ENCODE results near the gene PRKAG1.

PRKAG1 gene

GRCh38 chr12:48981757-48982157, 36.8 kb downstream of the PRKAG1 start:
- DNase-seq (ENCODE audit: low spot score): no peak

GRCh38 chr12:48980953-48981756, 37.4 kb downstream of the PRKAG1 start:
- DNase-seq (ENCODE audit: low spot score): no peak

- DNase-seq (ENCODE audit: low spot score): no peak
Measured at GRCh38 chr12:48980389-48980952, 38.1 kb downstream of the PRKAG1 start.

DNA sequence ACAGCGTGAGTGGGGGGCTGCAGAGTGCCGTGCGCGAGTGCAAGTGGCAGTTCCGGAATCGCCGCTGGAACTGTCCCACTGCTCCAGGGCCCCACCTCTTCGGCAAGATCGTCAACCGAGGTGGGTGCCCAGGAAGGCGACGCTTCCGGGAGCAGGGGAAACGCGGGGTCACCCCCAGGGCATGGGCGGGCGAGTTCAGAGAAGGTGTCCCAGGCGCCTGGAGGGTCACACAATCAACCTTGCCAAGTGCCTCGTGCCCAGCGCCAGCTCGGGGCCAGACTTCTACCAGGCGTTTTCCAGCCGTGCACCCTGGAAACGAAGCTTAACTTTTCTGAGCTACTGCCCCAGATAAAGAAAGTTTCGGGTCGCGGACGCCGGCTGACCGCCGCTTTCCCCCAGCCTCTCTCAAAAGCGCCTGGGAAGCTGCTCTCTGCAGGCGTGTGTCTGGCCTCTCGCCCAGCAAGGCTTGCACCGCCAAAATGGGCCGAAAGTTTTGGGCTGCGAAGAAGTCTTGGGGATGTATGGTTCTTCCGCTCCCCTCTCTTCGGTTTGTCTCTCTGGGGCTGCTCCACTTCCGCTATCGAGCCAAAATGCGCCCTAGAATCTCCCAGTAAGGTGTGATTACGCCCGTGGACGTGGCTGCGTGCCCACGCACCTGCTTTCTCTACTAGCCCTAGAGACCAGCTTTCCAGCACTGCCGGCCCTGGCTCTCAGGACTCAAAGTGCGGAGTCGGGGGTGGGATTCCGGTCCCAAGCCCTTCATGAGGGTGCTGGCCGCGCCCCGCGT, 38.8 kb downstream of the PRKAG1 start:
- no peak for DNase-seq (ENCODE audit: low spot score)

DNA sequence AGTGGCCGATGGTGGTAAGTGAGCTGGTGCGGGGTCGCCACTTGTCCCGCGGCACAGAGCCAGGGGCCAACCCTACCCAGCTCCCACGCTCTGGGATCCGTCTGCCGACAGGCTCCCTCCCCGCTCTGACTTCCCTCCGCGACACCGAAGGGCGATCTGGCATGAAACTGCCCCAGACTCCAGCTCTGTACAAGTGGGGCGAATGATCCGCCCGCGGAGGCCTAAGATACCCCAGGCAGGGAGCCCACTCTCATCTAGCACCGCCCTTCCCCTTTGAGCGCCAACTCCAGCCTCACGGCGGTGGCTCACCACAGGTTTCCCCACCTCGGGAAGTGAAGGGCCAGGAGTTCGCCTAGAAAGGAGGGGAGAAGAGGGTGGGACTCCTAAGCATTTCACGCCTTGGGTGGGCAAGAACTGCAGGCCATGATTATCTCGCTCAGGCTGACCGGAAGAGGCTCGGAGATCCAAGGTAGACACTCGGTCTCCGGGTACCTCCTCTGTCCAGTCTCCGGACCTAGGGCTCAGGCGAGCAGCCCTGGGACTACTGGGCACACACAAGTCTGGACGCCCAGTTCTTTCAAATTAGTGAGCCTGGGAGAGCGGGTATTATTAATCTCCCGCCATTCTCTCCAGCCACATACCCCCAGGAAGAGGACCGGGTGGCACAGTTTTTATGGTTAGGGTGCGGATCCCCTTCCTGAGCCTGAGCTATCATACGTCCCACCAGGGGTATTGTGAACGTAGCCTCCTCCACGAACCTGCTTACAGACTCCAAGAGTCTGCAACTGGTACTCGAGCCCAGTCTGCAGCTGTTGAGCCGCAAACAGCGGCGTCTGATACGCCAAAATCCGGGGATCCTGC, 39.6 kb downstream of the PRKAG1 start:
- no peak for DNase-seq (ENCODE audit: low spot score)

- no peak for DNase-seq (ENCODE audit: low spot score)
Measured at GRCh38 chr12:48978291-48978740, 40.3 kb downstream of the PRKAG1 start, which contains the start of gene WNT1. WNT1 (plus strand) TSS chr12:48978322; CDS start chr12:48978651, 329 bp downstream.

DNA sequence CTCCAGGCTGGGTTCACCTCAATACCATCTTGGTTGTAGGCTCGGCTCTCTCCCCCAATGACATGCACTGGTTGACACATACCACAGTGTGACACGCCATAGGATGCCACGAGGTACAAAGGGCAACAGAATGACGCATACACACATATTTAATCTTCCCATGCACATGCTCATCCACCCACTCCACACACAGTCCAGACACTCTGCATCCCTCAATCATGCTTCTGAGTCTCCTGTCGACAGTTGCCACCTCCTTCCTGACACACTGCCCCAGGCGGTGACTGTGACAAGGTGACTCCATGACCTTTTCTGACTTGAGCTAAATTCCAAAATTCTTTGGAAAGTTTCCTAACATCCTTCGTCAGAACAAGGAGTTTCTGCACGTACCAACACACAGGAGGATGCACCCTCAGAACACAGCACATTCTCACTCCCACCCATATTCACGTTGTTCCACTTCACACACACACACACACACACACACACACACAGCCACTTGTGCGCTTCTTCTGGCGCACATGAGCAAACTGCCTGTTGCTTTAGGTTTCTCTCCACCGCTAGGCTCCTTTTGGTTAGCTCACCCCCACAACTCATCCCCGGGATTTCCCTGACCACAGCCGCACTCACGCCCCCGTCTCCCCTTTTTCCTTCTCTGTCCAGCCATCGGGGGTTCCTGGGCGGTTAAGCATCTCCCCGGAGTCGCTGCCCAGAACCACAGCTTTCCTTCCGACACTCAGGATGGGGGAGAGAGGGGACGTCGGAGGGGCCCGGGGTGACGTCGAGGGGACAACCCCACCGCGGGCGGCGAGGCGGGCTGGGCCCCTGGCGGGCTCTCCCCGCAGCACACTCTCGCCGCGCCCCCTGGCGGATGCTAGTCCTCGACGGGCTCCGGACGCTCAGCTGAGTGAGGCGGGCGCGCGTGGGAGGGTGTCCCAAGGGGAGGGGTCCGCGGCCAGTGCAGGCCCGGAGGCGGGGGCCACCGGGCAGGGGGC, 41.0 kb downstream of the PRKAG1 start:
- no peak for DNase-seq (ENCODE audit: low spot score)

- DNase-seq (ENCODE audit: low spot score): no peak
Measured at GRCh38 chr12:48973941-48974673, 44.5 kb downstream of the PRKAG1 start.

GRCh38 chr12:48973531-48973930, 45.0 kb downstream of the PRKAG1 start:
- no peak for DNase-seq (ENCODE audit: low spot score)

DNA sequence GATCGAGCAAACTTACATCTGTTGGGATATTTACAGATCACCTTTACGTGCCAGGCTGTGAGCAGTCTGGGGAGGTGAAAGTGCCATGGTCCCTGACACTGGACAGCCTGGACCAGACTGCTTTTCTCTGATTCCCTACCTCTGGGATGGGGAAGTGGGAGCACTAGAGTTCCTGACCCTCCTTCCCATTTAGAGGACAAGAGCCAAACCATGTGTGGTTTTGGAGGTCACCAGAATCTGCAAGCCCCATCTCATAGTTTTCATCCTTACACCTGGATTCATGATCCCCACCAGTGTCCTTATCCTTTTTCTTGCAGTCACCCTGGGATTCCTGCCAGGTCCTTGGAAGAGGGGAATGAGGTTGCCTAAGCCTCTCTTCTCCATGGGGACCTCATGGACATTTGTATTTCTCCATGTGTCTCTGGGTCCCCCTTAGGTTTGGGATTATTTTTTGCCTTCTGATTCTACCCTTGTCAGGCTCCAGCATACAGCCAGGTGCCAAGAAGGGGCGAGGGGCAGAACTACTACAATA, 45.6 kb downstream of the PRKAG1 start:
- DNase-seq (ENCODE audit: low spot score): no peak

- no peak for DNase-seq (ENCODE audit: low spot score)
Measured at GRCh38 chr12:48972213-48972951, 46.2 kb downstream of the PRKAG1 start.

- no peak for DNase-seq (ENCODE audit: low spot score)
Measured at GRCh38 chr12:48970702-48971334, 47.8 kb downstream of the PRKAG1 start.

GRCh38 chr12:48969833-48970701, 48.5 kb downstream of the PRKAG1 start:
- DNase-seq (ENCODE audit: low spot score): no peak

DNA sequence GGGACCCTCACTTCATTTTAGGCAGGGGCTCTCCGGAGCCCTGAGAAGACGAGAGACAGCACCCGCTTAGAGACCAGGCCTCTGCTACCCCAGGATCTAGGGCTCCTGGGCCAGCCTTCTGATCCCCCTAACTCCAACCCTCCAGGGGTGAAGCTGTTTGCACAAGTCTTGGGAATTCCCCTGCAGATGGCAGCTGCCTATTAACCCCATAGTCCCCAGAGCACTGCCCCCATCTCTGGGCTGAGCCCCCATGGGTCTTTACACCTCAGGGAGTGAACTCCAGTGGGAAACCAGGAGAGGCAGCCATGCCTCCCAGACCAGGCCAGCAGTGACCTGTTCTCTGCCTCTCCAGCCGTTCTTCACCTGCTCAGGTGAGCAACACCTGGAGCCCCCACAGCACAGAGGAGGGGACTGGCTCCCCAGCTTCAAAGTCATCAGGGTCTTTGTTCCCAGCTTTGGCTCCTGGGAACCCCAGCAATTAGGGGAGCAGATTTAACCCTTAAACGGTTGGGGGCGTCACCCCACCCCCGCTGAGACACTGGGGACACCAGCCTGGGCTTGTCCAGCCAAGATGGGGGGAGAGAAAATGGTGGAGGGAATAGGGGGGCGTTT, 49.3 kb downstream of the PRKAG1 start:
- no peak for DNase-seq (ENCODE audit: low spot score)

DNA sequence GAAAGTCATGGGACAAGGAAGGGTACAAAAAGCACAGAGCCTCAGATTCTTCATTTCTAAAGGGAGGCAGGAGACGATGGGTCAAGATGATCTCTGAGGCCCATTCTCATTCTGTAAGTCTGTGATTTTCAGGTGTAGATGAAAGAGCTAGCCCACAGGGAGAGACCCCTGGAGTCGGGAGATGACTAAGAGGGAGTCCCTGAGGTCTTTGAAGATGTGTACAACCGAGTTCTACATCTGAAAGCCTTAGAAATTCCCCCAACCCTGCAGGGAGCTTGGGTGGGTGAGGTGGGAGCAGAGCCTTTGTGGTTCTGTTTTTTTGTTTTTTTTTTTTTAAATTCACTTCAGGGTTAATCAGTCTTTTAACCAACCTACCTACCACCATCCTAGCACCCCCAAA, 50.1 kb downstream of the PRKAG1 start:
- DNase-seq (ENCODE audit: low spot score): no peak

- DNase-seq (ENCODE audit: low spot score): no peak
Measured at GRCh38 chr12:48967991-48968390, 50.6 kb downstream of the PRKAG1 start.
